OCI-LY3 (cell line): Measurements from ENCODE around the gene COQ7.

Experiments
- H2AFZ ChIP-seq: fragments of 200-600, 300-600 bp; shearing (Covaris generic); 2 replicates; pipeline ENCODE4 v1.6.0; 2014; ENCODE audit warnings: antibody characterized with exemption, low read depth, low read length
- H3K27ac ChIP-seq: fragments of 200-600, 300-600 bp; sonication (generic); 2 replicates; pipeline ENCODE4 v1.5.1; 2014; ENCODE audit warnings: mild to moderate bottlenecking, low read length, moderate library complexity, mixed read lengths
- H3K27me3 ChIP-seq: fragments of 200-600, 300-600 bp; sonication (generic); 2 replicates; pipeline ENCODE4 v1.6.1; 2014; ENCODE audit warnings: low read depth, low read length, mixed read lengths
- H3K36me3 ChIP-seq: fragments of 200-600, 300-600 bp; sonication (generic); replicated peaks from 2 replicates; pipeline ENCODE3; 2014; ENCODE audit warnings: low read depth, low read length, mixed read lengths
- H3K4me1 ChIP-seq: fragments of 300-600, 200-600 bp; sonication (generic); 2 replicates; pipeline ENCODE4 v1.6.1; 2014; ENCODE audit warnings: low read length, mixed read lengths
- H3K4me2 ChIP-seq: fragments of 200-600, 300-600 bp; sonication (generic); 2 replicates; pipeline ENCODE4 v1.6.1; 2014; ENCODE audit warnings: low read length, mixed read lengths
- H3K4me3 ChIP-seq: fragments of 300-600, 200-600 bp; sonication (generic); 2 replicates; pipeline ENCODE4 v1.5.1; 2014; ENCODE audit warnings: antibody characterized with exemption, mild to moderate bottlenecking, low read length, moderate library complexity
- H3K79me2 ChIP-seq: fragments of 300-600, 200-600 bp; shearing (Covaris generic); 2 replicates; pipeline ENCODE4 v1.6.1; 2014; ENCODE audit warnings: mild to moderate bottlenecking, low read length, mixed read lengths
- H3K9ac ChIP-seq: fragments of 300-600, 200-600 bp; shearing (Covaris generic); 2 replicates; pipeline ENCODE4 v1.6.0; 2014; ENCODE audit warnings: mild to moderate bottlenecking, low read length, moderate library complexity
- H3K9me3 ChIP-seq: fragments of 200-600, 300-600 bp; shearing (Covaris generic); 2 replicates; pipeline ENCODE4 v1.6.1; 2014; ENCODE audit warnings: low read length, mixed read lengths; ENCODE audit not compliant: insufficient read depth
- H4K20me1 ChIP-seq: fragments of 200-600, 300-600 bp; sonication (generic); 2 replicates; pipeline ENCODE4 v1.6.1; 2016; ENCODE audit warnings: low read length, mixed read lengths; ENCODE audit not compliant: insufficient read depth
- CTCF ChIP-seq: fragments of 200-600, 300-600 bp; sonication (generic); IDR thresholded peaks from 2 replicates; pipeline ENCODE4 v1.5.1; 2014; ENCODE audit warnings: antibody characterized with exemption, low read length, low read depth
- EZH2phosphoT487 ChIP-seq: fragments of 200-600 bp; shearing (Covaris generic); IDR thresholded peaks from 2 replicates; pipeline ENCODE4 v1.6.1; 2018; ENCODE audit warnings: antibody characterized with exemption, mixed run types, low read depth

The COQ7 gene

GRCh38 chr16:19112099-19112407 lies 44.6 kb downstream of the COQ7 start:
- Histone ChIP-seq H3K4me3 (no peak overlapping the region), H3K4me1 (peaks cover 14% of the 10 kb centered on the region), H3K79me2 (no peaks in the 10 kb centered on the region), H2AFZ (no peak overlapping the region), H3K9me3 (no peaks in the 10 kb centered on the region), H3K4me2 (no peak overlapping the region), H3K27ac (no peak overlapping the region), H3K27me3 (no peaks in the 10 kb centered on the region), H3K9ac (no peak overlapping the region), H3K36me3 (no peaks in the 10 kb centered on the region), H4K20me1 (no peaks in the 10 kb centered on the region)
- TF ChIP-seq CTCF (no peak), EZH2phosphoT487 (no peak)

- H3K9me3 ChIP-seq, result no peaks in the 10 kb centered on the region
- H3K27ac ChIP-seq, result no peak within 1 kb of the TSS
- no peaks in the 10 kb centered on the region for H3K79me2 ChIP-seq
- no peaks in the 10 kb centered on the region for H3K36me3 ChIP-seq
- no peak within 1 kb of the TSS for H3K4me3 ChIP-seq
- peaks cover 8% of the 10 kb centered on the region; the same call in 1 of the 2 replicates for H3K4me1 ChIP-seq
- no peak for TF ChIP-seq CTCF
- no peak for TF ChIP-seq EZH2phosphoT487
- H3K27me3 ChIP-seq, result no peaks in the 10 kb centered on the region
- H3K4me2 ChIP-seq, result no peak within 1 kb of the TSS
- H4K20me1 ChIP-seq, result no peaks in the 10 kb centered on the region
- no peak within 1 kb of the TSS for H3K9ac ChIP-seq
- no peak within 1 kb of the TSS for H2AFZ ChIP-seq
Measured at GRCh38 chr16:19113577-19114358, 46.4 kb downstream of the COQ7 start, which contains the start of gene ITPRIPL2. Gene ITPRIPL2 (plus strand): TSS chr16:19113964. CDS start chr16:19114462, 498 bp downstream.

GRCh38 chr16:19114359-19115147 lies 47.1 kb downstream of the COQ7 start:
- Histone ChIP-seq H3K4me2 (no peak overlapping the region), H3K9me3 (no peaks in the 10 kb centered on the region), H3K4me3 (no peak overlapping the region), H3K9ac (no peak overlapping the region), H3K4me1 (peaks cover 16% of the 10 kb centered on the region; the same call in 1 of the 2 replicates), H3K27me3 (no peaks in the 10 kb centered on the region), H3K79me2 (no peaks in the 10 kb centered on the region), H4K20me1 (no peaks in the 10 kb centered on the region), H3K27ac (no peak overlapping the region), H3K36me3 (no peaks in the 10 kb centered on the region), H2AFZ (no peak overlapping the region)
- TF ChIP-seq CTCF (no peak), EZH2phosphoT487 (no peak)
